ENCODE data around the gene AKAP12.

AKAP12 gene

GRCh38 chr6:151384151-151384550, 144.4 kb downstream of the AKAP12 start:
- H3K4me3 ChIP-seq (ENCODE audit: low read depth, low read length) = no peak overlapping the region
- H3K36me3 ChIP-seq (ENCODE audit: control insufficient read depth, insufficient read depth, low read length) = peaks cover 4% of the 10 kb centered on the region; the same call in 1 of the 2 replicates
- H3K27ac ChIP-seq (ENCODE audit: low read depth, low read length) = no peak overlapping the region
- no peak overlapping the region for H3K9ac ChIP-seq (ENCODE audit: low read length)
- H3K9me3 ChIP-seq (ENCODE audit: control insufficient read depth, insufficient read depth, low read depth, low read length) = no peaks in the 10 kb centered on the region
- peaks cover 12% of the 10 kb centered on the region; the same call in 1 of the 2 replicates for H3K4me1 ChIP-seq (ENCODE audit: control insufficient read depth, insufficient read depth, low read length)
- H3K27me3 ChIP-seq (ENCODE audit: control insufficient read depth, insufficient read depth, low read length) = no peaks in the 10 kb centered on the region

- no peak overlapping the region for H3K27ac ChIP-seq (ENCODE audit: low read depth, low read length)
- peaks cover 9% of the 10 kb centered on the region; the same call in 1 of the 2 replicates for H3K4me1 ChIP-seq (ENCODE audit: control insufficient read depth, insufficient read depth, low read length)
- no peak overlapping the region for H3K9ac ChIP-seq (ENCODE audit: low read length)
Observed at GRCh38 chr6:151385177-151385576, 145.4 kb downstream of the AKAP12 start.

GRCh38 chr6:151387175-151387970, 147.6 kb downstream of the AKAP12 start:
- Histone ChIP-seq H3K27me3 (ENCODE audit: control insufficient read depth, insufficient read depth, low read length) (no peaks in the 10 kb centered on the region), H3K4me3 (ENCODE audit: low read depth, low read length) (no peak overlapping the region), H3K9me3 (ENCODE audit: control insufficient read depth, insufficient read depth, low read depth, low read length) (no peaks in the 10 kb centered on the region), H3K36me3 (ENCODE audit: control insufficient read depth, insufficient read depth, low read length) (peaks cover 4% of the 10 kb centered on the region; the same call in 1 of the 2 replicates), H3K4me1 (ENCODE audit: control insufficient read depth, insufficient read depth, low read length) (0 out of 2 replicates have a peak, but pooled peaks cover 1% of the 10 kb centered on the region), H3K9ac (ENCODE audit: low read length) (no peak overlapping the region), H3K27ac (ENCODE audit: low read depth, low read length) (no peak overlapping the region)

More at GRCh38 chr6:151385177-151385576, 145.4 kb downstream of the AKAP12 start:
- no peak overlapping the region for H3K4me3 ChIP-seq (ENCODE audit: low read depth, low read length)
- no peaks in the 10 kb centered on the region for H3K9me3 ChIP-seq (ENCODE audit: control insufficient read depth, insufficient read depth, low read depth, low read length)
- peaks cover 4% of the 10 kb centered on the region; the same call in 1 of the 2 replicates for H3K36me3 ChIP-seq (ENCODE audit: control insufficient read depth, insufficient read depth, low read length)
- no peaks in the 10 kb centered on the region for H3K27me3 ChIP-seq (ENCODE audit: control insufficient read depth, insufficient read depth, low read length)

GRCh38 chr6:151388236-151388635, 148.5 kb downstream of the AKAP12 start:
- H3K4me1 ChIP-seq (ENCODE audit: control insufficient read depth, insufficient read depth, low read length) = peaks cover 10% of the 10 kb centered on the region
- H3K27ac ChIP-seq (ENCODE audit: low read depth, low read length) = no peak overlapping the region
- H3K4me3 ChIP-seq (ENCODE audit: low read depth, low read length) = no peak overlapping the region
- H3K36me3 ChIP-seq (ENCODE audit: control insufficient read depth, insufficient read depth, low read length) = peaks cover 4% of the 10 kb centered on the region; the same call in 1 of the 2 replicates
- H3K27me3 ChIP-seq (ENCODE audit: control insufficient read depth, insufficient read depth, low read length) = no peaks in the 10 kb centered on the region
- no peak overlapping the region for H3K9ac ChIP-seq (ENCODE audit: low read length)
- no peaks in the 10 kb centered on the region for H3K9me3 ChIP-seq (ENCODE audit: control insufficient read depth, insufficient read depth, low read depth, low read length)

- H3K27ac ChIP-seq (ENCODE audit: low read depth, low read length) = peak overlapping the region; percentile 99
- peak overlapping the region; percentile 99 for H3K9ac ChIP-seq (ENCODE audit: low read length)
- peak overlapping the region; percentile 87 for H3K4me3 ChIP-seq (ENCODE audit: low read depth, low read length)
- H3K4me1 ChIP-seq (ENCODE audit: control insufficient read depth, insufficient read depth, low read length) = peaks cover 12% of the 10 kb centered on the region
- no peaks in the 10 kb centered on the region for H3K27me3 ChIP-seq (ENCODE audit: control insufficient read depth, insufficient read depth, low read length)
- peaks cover 3% of the 10 kb centered on the region; the same call in 1 of the 2 replicates for H3K36me3 ChIP-seq (ENCODE audit: control insufficient read depth, insufficient read depth, low read length)
- H3K9me3 ChIP-seq (ENCODE audit: control insufficient read depth, insufficient read depth, low read depth, low read length) = no peaks in the 10 kb centered on the region
Observed at GRCh38 chr6:151388997-151389617, 149.3 kb downstream of the AKAP12 start.

GRCh38 chr6:151389618-151390275, 150.0 kb downstream of the AKAP12 start:
- H3K36me3 ChIP-seq (ENCODE audit: control insufficient read depth, insufficient read depth, low read length) = peaks cover 5% of the 10 kb centered on the region; the same call in 1 of the 2 replicates
- no peaks in the 10 kb centered on the region for H3K27me3 ChIP-seq (ENCODE audit: control insufficient read depth, insufficient read depth, low read length)
- peak overlapping the region; percentile 87 for H3K4me3 ChIP-seq (ENCODE audit: low read depth, low read length)
- peak overlapping the region; percentile 99 for H3K27ac ChIP-seq (ENCODE audit: low read depth, low read length)
- H3K4me1 ChIP-seq (ENCODE audit: control insufficient read depth, insufficient read depth, low read length) = peaks cover 12% of the 10 kb centered on the region
- H3K9ac ChIP-seq (ENCODE audit: low read length) = peak overlapping the region; percentile 99
- no peaks in the 10 kb centered on the region for H3K9me3 ChIP-seq (ENCODE audit: control insufficient read depth, insufficient read depth, low read depth, low read length)

- Histone ChIP-seq H3K4me3 (ENCODE audit: low read depth, low read length) (peak overlapping the region; percentile 87), H3K27me3 (ENCODE audit: control insufficient read depth, insufficient read depth, low read length) (no peaks in the 10 kb centered on the region), H3K4me1 (ENCODE audit: control insufficient read depth, insufficient read depth, low read length) (peaks cover 12% of the 10 kb centered on the region), H3K9me3 (ENCODE audit: control insufficient read depth, insufficient read depth, low read depth, low read length) (no peaks in the 10 kb centered on the region), H3K9ac (ENCODE audit: low read length) (peak overlapping the region; percentile 99), H3K36me3 (ENCODE audit: control insufficient read depth, insufficient read depth, low read length) (peaks cover 7% of the 10 kb centered on the region; the same call in 1 of the 2 replicates), H3K27ac (ENCODE audit: low read depth, low read length) (peak overlapping the region; percentile 99)
Observed at GRCh38 chr6:151390276-151390850, 150.6 kb downstream of the AKAP12 start.

- Histone ChIP-seq H3K27ac (ENCODE audit: low read depth, low read length) (peak overlapping the region; percentile 99), H3K4me3 (ENCODE audit: low read depth, low read length) (peak overlapping the region; percentile 87), H3K27me3 (ENCODE audit: control insufficient read depth, insufficient read depth, low read length) (no peaks in the 10 kb centered on the region), H3K36me3 (ENCODE audit: control insufficient read depth, insufficient read depth, low read length) (peaks cover 7% of the 10 kb centered on the region; the same call in 1 of the 2 replicates), H3K4me1 (ENCODE audit: control insufficient read depth, insufficient read depth, low read length) (peaks cover 12% of the 10 kb centered on the region), H3K9me3 (ENCODE audit: control insufficient read depth, insufficient read depth, low read depth, low read length) (no peaks in the 10 kb centered on the region), H3K9ac (ENCODE audit: low read length) (peak overlapping the region; percentile 97)
Observed at GRCh38 chr6:151390851-151391470, 151.2 kb downstream of the AKAP12 start.

GRCh38 chr6:151391471-151392413, 152.0 kb downstream of the AKAP12 start, which contains the start of gene ZBTB2:
Gene ZBTB2, minus strand, starts transcription at chr6:151391559. Its CDS starts 17,922 bp downstream, at chr6:151373637.
- H3K27me3 ChIP-seq (ENCODE audit: control insufficient read depth, insufficient read depth, low read length) = no peaks in the 10 kb centered on the region
- H3K9ac ChIP-seq (ENCODE audit: low read length) = peak within 1 kb of the TSS; percentile 97
- peak within 1 kb of the TSS; percentile 87 for H3K4me3 ChIP-seq (ENCODE audit: low read depth, low read length)
- peaks cover 11% of the 10 kb centered on the region; the same call in 1 of the 2 replicates for H3K36me3 ChIP-seq (ENCODE audit: control insufficient read depth, insufficient read depth, low read length)
- peak within 1 kb of the TSS; percentile 99 for H3K27ac ChIP-seq (ENCODE audit: low read depth, low read length)
- H3K9me3 ChIP-seq (ENCODE audit: control insufficient read depth, insufficient read depth, low read depth, low read length) = no peaks in the 10 kb centered on the region
- H3K4me1 ChIP-seq (ENCODE audit: control insufficient read depth, insufficient read depth, low read length) = peaks cover 12% of the 10 kb centered on the region
